Embryonic facial prominence (tissue), 1 donor: Measurements from ENCODE around the gene GDPGP1.

Experiments
- DNase-seq: peaks from one replicate; pipeline ENCODE4 v3.0.0-alpha.2; 2016; ENCODE audit errors: extremely low spot score

Gene GDPGP1

GRCh38 chr15:90225504-90226234, 8.3 kb upstream of the GDPGP1 start:
- DNase-seq: no peak

DNA sequence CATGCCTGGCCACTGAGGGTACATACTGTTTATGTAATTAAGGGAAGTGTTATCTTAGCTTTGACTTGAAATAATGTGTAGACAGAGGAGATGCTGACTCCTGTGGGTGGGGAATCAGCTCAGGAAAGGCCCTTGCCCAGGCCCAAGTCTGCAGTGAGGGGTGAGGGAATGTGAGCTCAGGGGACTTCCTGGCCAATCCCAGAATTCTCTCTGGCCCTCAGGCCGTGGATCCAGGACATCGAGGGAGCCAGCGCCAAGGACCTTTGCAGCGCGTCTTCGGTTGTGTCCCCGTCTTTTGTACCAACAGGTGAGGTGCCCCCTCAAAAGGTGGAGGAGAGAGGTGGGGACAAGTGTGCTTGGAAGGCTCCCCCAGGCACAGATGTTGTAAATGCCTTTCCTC, 6.7 kb upstream of the GDPGP1 start:
- DNase-seq: no peak

- DNase-seq: no peak
Observed at GRCh38 chr15:90227816-90228772, 5.9 kb upstream of the GDPGP1 start.

GRCh38 chr15:90228960-90229359, 5.0 kb upstream of the GDPGP1 start:
- DNase-seq: no peak

GRCh38 chr15:90230071-90230494, 3.9 kb upstream of the GDPGP1 start:
- no peak for DNase-seq

DNA sequence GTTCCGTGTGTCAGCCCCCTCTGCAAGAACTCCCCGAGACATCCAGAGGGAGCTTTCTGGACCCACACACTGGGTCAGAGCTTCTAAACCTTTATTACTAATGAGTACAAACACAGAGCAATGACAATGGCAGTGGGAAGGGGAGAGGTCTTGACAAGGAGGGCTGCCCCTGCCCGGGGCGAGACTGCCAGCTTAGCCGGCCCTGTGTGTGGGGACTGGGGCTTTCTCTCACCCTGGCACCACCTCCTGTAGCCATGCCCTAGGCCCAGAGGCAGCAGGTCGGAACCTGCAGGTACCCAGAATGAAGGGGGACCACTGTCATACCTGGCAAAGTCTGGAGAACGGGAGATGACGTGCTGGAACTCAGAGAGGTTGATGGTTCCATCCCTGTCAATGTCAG, 3.4 kb upstream of the GDPGP1 start:
- DNase-seq: no peak

DNA sequence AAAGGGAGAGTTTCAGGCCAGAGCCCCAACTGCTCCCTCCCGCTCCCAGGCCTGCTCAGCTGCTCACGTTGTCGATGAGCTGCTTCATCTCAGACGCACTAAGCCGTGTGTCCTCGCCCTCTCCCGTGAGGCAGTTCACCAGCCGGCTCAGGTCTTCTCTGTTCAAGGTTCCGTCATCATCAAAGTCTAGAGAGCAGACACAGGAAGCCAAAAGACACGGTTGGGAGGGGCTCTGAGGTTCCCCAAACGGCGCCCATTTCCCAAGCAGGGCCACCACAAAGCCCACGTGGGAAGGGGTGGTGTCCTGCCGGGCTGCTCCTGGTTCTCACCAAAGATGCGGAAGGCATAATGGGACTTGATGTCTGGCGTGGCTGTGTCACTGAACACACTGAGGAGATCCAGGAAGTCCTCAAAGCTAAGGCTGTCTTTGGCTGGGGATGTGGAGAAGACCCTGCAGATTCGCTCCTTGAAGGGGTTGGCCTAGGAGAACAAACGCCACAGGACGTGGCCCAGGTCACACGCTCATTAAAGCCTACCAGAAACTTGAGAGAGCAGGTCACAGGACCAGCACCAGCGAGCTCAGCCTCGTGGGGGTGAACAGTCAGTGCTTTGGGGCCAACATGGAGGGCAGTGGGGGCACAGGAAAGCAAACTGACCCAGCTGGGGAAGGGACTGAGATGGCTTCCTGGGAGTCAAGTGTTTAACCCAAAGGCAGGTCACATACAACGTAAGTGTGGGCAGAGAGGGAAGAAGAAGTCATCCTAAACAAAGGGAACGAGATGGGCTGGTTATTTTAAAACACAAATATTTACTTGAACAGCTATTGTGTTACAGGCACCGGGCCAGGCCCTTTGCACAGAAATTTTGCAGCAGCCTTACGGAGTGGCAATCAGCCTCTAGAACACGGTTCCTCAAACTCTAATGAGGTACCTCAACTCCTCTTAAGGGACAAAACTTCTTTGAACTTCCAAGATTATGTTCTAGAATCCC, 2.7 kb upstream of the GDPGP1 start:
- no peak for DNase-seq

DNA sequence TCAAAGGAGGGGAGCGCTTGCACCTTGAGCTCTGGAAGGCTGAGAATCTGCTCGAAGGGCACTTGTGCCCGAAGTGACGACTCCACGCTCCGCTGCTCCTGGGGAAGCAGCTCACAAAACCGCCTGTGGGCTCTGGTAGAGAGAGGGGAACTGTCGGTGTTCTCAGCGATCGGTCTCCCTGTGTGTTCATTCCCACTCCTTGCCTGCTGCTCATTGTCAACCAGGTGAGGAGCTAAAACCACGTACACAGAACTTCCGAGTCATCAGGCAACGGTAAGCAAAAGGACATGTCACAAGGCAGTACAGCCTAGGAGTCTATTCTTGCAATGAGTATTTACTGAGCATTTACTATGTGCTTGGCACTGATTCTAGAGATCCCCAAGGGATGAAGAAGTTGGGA, 1.8 kb upstream of the GDPGP1 start:
- DNase-seq: no peak

GRCh38 chr15:90232941-90233386, 1.0 kb upstream of the GDPGP1 start:
- DNase-seq: no peak

DNA sequence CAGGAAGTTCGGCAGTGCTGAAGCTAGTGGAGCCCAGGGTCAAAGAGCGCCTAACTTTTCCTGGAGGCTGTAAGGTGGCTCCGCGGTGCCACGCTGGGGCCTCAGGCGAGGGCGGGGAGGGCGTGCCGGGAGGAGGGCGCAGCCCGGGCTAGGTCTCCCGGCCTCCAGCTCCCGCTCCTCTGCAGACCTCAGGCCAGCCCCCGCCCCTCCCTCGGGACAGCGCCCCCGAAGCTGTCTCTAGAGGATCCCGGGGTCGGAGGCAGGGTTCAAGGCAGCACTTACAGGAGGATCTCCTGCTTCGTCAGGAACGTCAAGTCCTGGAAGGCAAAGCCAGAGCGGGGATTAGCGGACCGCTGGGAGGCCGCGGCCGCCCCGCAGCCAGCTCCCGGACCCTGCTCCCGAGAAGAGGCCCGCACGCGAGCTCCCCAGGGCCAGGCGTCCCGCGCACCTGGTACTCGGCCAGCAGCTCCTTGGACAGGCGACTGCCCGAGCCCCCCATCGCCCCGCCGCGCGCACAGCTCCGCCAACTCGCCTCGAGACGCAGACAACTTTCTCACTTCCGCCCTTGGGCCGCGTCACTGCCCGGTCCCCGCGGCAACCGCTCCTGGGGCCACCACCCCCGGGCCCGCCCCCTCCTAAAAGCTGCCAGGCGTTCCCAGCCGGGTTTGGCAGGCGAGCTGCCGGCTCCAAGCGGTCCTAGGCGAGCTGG, 468 bp upstream of the GDPGP1 start, which contains the start of gene CIB1:
TSS of gene CIB1 (minus strand) at position 555 of the 709 bp plus-strand sequence. CDS start at position 499, 56 bp downstream.
- DNase-seq: peak; percentile 78

DNA sequence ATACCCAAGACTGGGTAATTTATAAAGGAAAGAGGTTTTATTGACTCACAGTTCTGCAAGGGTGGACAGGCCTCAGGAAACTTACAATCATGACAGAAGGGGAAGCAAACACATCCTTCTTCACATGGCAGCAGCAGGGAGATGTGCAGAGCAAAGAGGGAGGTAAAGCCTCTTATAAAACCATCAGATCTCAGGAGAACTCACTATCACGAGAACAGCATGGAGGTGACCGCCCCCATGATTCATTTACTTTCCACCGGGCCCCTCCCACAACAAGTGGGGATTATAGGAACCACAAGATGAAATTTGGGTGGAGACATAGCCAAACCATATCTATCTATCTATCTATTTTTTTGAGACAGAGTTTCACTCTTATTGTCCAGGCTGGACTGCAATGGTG, 5.4 kb downstream of the GDPGP1 start:
- no peak for DNase-seq

- DNase-seq: no peak
Observed at GRCh38 chr15:90240856-90241255, 6.8 kb downstream of the GDPGP1 start.

GRCh38 chr15:90241343-90242192, 7.6 kb downstream of the GDPGP1 start:
- DNase-seq: no peak

- no peak for DNase-seq
Observed at GRCh38 chr15:90243943-90244639, 10.1 kb downstream of the GDPGP1 start.

DNA sequence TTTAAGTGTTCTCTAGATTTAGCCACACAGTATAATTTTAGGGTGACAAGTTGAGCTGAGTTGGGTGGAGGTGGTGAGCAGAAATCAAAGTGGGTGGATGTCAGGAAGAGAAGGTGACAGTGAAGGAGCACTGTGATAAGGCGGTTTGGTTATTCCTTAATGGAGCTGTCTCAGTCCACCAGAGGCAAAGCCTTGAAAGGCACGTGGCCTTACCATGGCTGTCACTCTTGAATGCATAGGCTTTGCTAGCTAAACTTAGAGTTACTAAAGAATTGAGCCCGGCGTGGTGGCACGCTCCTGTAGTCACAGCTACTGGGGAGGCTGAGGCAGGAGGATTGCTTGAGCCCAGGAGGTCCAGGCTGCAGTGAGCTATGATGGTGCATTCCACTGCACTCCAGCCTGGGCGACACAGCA, 14.8 kb downstream of the GDPGP1 start:
- no peak for DNase-seq

DNA sequence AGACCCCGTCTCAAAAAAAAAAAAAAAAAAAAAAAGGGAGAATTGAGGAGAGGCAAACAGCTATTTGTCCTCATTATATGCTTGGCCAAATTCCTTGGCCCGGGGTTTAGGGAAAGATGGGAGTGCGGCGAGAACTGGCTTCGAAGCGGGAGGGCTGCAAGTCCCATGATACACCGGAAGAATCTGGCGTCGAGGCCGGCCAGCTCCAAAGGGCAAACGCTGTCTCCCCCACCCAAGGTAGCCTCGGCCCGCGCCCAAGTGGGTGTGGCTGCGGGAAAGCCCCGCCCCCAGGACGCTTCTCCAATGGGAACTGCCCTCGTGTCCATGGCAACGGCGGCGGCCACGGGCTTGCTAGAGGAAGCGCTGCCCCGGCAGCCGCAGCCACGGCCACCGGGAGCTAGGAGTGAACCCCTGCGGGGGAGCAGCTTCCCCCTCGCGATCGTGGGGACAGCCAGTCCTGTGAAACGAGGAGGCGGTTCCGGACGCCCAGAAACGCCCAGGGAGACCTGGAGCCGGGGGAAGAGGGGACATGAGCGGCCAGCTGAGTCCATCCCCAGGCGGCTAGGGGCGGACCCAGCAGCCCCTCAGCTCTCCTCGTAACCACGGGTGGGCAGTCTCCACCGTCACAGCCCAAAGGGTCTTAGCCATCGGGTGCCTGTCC, 15.3 kb downstream of the GDPGP1 start, which contains the start of gene TTLL13:
TSS of gene TTLL13 (plus strand) at position 354 of the 661 bp plus-strand sequence. CDS start 1,075 bp downstream, outside the sequence.
- peak; percentile 52 for DNase-seq

GRCh38 chr15:90257776-90258175, 23.8 kb downstream of the GDPGP1 start:
- no peak for DNase-seq

- DNase-seq: no peak
Observed at GRCh38 chr15:90259524-90259923, 25.5 kb downstream of the GDPGP1 start.
